CD4-positive, CD25-positive, alpha-beta regulatory T cell (primary cell): ENCODE results near the gene DUSP23. TPM values are rescaled to one million over a fixed set of nuclear protein-coding genes. Genes with fewer than 3 reads are reported as not detected.
A peak's percentile ranks its signal among the peaks of the same experiment; 100 is the strongest.

Experiments used
- ATAC-seq, 2 donors: fragments of 150-1000 bp; cut with Tn5 transposase; one replicate each; pipeline ENCODE4 v1.10.0; 2021; ENCODE audit warnings: low read depth in 2 of 2, moderate number of reproducible peaks in 2 of 2, moderate library complexity in 1 of 2
- DNase-seq, 3 donors: peaks; one replicate each; pipeline versions ENCODE4 v3.0.0 to v3.0.0-alpha.2; 2012 to 2022; ENCODE audit warnings: mixed read lengths in 1 of 3
- H3K27ac ChIP-seq: one replicate; pipeline ENCODE4 v1.7.0; 2013; ENCODE audit warnings: mild to moderate bottlenecking, low read length; ENCODE audit not compliant: insufficient read depth, poor library complexity, severe bottlenecking
- H3K27me3 ChIP-seq: one replicate; pipeline ENCODE4 v1.7.0; 2013; ENCODE audit warnings: low read length; ENCODE audit not compliant: control insufficient read depth, insufficient read depth
- H3K36me3 ChIP-seq: one replicate; pipeline ENCODE4 v1.7.0; 2013; ENCODE audit warnings: mild to moderate bottlenecking, low read length, moderate library complexity; ENCODE audit not compliant: control insufficient read depth, insufficient read depth
- H3K4me1 ChIP-seq: 2 replicates; pipeline ENCODE4 v1.7.0; 2013; ENCODE audit warnings: mild to moderate bottlenecking, low read length; ENCODE audit not compliant: insufficient read depth, control insufficient read depth, poor library complexity, severe bottlenecking
- H3K4me3 ChIP-seq: one replicate; pipeline ENCODE4 v1.7.0; 2013; ENCODE audit warnings: low read depth, mild to moderate bottlenecking, low read length, moderate library complexity
- H3K9me3 ChIP-seq, 2 experiments: 1 replicate in 1 of 2; 2 replicates in 1 of 2; pipeline ENCODE4 v1.7.0; 2013; ENCODE audit warnings: low read length in 2 of 2, mild to moderate bottlenecking in 1 of 2, moderate library complexity in 1 of 2; ENCODE audit not compliant: control insufficient read depth in 2 of 2
- H3K27ac Mint-ChIP-seq, 3 donors: one replicate each; pipeline ENCODE4 v1.8.0; 2020 to 2022; ENCODE audit warnings: mild to moderate bottlenecking in 3 of 3, mixed read lengths in 3 of 3, moderate library complexity in 2 of 3
- H3K27me3 Mint-ChIP-seq: one replicate; pipeline ENCODE4 v1.8.0; 2022; ENCODE audit warnings: mild to moderate bottlenecking, mixed read lengths
- H3K36me3 Mint-ChIP-seq: one replicate; pipeline ENCODE4 v1.8.0; 2020; ENCODE audit warnings: mixed read lengths
- H3K4me1 Mint-ChIP-seq, 4 donors: one replicate each; pipeline ENCODE4 v1.8.0; 2020 to 2022; ENCODE audit warnings: mixed read lengths in 4 of 4, mild to moderate bottlenecking in 1 of 4
- H3K4me3 Mint-ChIP-seq, 4 donors: one replicate each; pipeline ENCODE4 v1.8.0; 2020 to 2022; ENCODE audit warnings: mild to moderate bottlenecking in 4 of 4, mixed read lengths in 4 of 4, moderate library complexity in 3 of 4
- H3K9me3 Mint-ChIP-seq, 7 donors: one replicate each; pipeline ENCODE4 v1.8.0; 2020 to 2022; ENCODE audit warnings: mixed read lengths in 7 of 7, mild to moderate bottlenecking in 3 of 7, moderate library complexity in 2 of 7
- polyA plus RNA-seq, 4 donors: library from polyadenylated mRNA; unstranded; fragments of 300-500 nt; fragmentation: Illumina TruSeq; gene quantifications; one replicate each; pipeline ENCODE4 v1.2.3, GENCODE V29; 2021
- total RNA-seq: library from RNA; stranded (reverse); gene quantifications from one replicate; pipeline ENCODE4 v1.2.3, GENCODE V29; 2022

The DUSP23 gene
- total and polyA plus RNA-seq, 5 donors from 2014 or later, result 11.1 to 52.0 (median 46.3) TPM

GRCh38 chr1:159800177-159800930 is 19.6 kb downstream of the DUSP23 start:
- H3K4me3 ChIP-seq, result no peak overlapping the region
- DNase-seq, result peak in 1 of 3 donors; percentile 14
- Mint-ChIP-seq H3K4me1 (peaks cover 0 to 7% (median 3%) of the 10 kb centered on the region in 4 donors), H3K4me3 (peak overlapping the region in 1 of 4 donors; percentile 12), H3K36me3 (no peaks in the 10 kb centered on the region), H3K27me3 (peaks cover 44% of the 10 kb centered on the region), H3K9me3 (no peaks in the 10 kb centered on the region), H3K27ac (no peak overlapping the region)
- H3K9me3 ChIP-seq, result no peaks in the 10 kb centered on the region
- no peak for ATAC-seq
- H3K36me3 ChIP-seq, result no peaks in the 10 kb centered on the region
- H3K27me3 ChIP-seq, result peaks cover 38% of the 10 kb centered on the region
- no peaks in the 10 kb centered on the region for H3K4me1 ChIP-seq
- no peak overlapping the region for H3K27ac ChIP-seq

GRCh38 chr1:159802111-159802510 is 21.3 kb downstream of the DUSP23 start, which contains the start of gene FCRL6:
Gene FCRL6, plus strand, starts transcription at chr1:159802360. Its CDS starts 65 bp downstream, at chr1:159802425.
- H3K27ac Mint-ChIP-seq, result no peak within 1 kb of the TSS
- Histone ChIP-seq H3K27ac (no peak within 1 kb of the TSS), H3K27me3 (peaks cover 29% of the 10 kb centered on the region), H3K36me3 (no peaks in the 10 kb centered on the region), H3K4me3 (no peak within 1 kb of the TSS), H3K4me1 (no peaks in the 10 kb centered on the region), H3K9me3 (no peaks in the 10 kb centered on the region)
- H3K4me3 Mint-ChIP-seq, result no peak within 1 kb of the TSS
- peaks cover 0 to 5% (median 0%) of the 10 kb centered on the region in 7 donors for H3K9me3 Mint-ChIP-seq
- peaks cover 41% of the 10 kb centered on the region for H3K27me3 Mint-ChIP-seq
- no peaks in the 10 kb centered on the region for H3K36me3 Mint-ChIP-seq
- no peak for ATAC-seq
- DNase-seq, result no peak
- H3K4me1 Mint-ChIP-seq, result peaks cover 0 to 7% (median 5%) of the 10 kb centered on the region in 4 donors

- Mint-ChIP-seq H3K9me3 (peaks cover 0 to 5% (median 0%) of the 10 kb centered on the region in 7 donors), H3K4me3 (peak overlapping the region in 1 of 4 donors; percentile 12), H3K4me1 (peaks cover 0 to 7% (median 5%) of the 10 kb centered on the region in 4 donors), H3K36me3 (no peaks in the 10 kb centered on the region), H3K27ac (no peak overlapping the region), H3K27me3 (peaks cover 46% of the 10 kb centered on the region)
- H3K9me3 ChIP-seq, result no peaks in the 10 kb centered on the region
- no peak overlapping the region for H3K27ac ChIP-seq
- H3K27me3 ChIP-seq, result peaks cover 24% of the 10 kb centered on the region
- no peaks in the 10 kb centered on the region for H3K4me1 ChIP-seq
- no peak for DNase-seq
- H3K4me3 ChIP-seq, result no peak overlapping the region
- ATAC-seq, result no peak
- no peaks in the 10 kb centered on the region for H3K36me3 ChIP-seq
These were observed 23.4 kb downstream of the DUSP23 start for GRCh38 chr1:159803956-159804689.

GRCh38 chr1:159804924-159805323 is 24.2 kb downstream of the DUSP23 start:
- Histone ChIP-seq H3K9me3 (no peaks in the 10 kb centered on the region), H3K27me3 (peaks cover 19% of the 10 kb centered on the region), H3K36me3 (no peaks in the 10 kb centered on the region), H3K4me3 (no peak overlapping the region), H3K4me1 (no peaks in the 10 kb centered on the region), H3K27ac (no peak overlapping the region)
- DNase-seq, result no peak
- H3K36me3 Mint-ChIP-seq, result no peaks in the 10 kb centered on the region
- peaks cover 0 to 7% (median 4%) of the 10 kb centered on the region in 4 donors for H3K4me1 Mint-ChIP-seq
- peaks cover 0 to 5% (median 0%) of the 10 kb centered on the region in 7 donors for H3K9me3 Mint-ChIP-seq
- peaks cover 44% of the 10 kb centered on the region for H3K27me3 Mint-ChIP-seq
- no peak overlapping the region for H3K27ac Mint-ChIP-seq
- H3K4me3 Mint-ChIP-seq, result no peak overlapping the region
- no peak for ATAC-seq

GRCh38 chr1:159815926-159816325 is 35.2 kb downstream of the DUSP23 start:
- no peak for ATAC-seq
- no peak overlapping the region for H3K4me3 ChIP-seq
- peaks cover 28% of the 10 kb centered on the region for H3K27me3 Mint-ChIP-seq
- H3K9me3 ChIP-seq, result no peaks in the 10 kb centered on the region
- H3K27me3 ChIP-seq, result peaks cover 3% of the 10 kb centered on the region
- no peak overlapping the region for H3K27ac Mint-ChIP-seq
- H3K4me1 ChIP-seq, result no peaks in the 10 kb centered on the region
- H3K36me3 ChIP-seq, result no peaks in the 10 kb centered on the region
- DNase-seq, result no peak
- no peaks in the 10 kb centered on the region for H3K9me3 Mint-ChIP-seq
- H3K4me1 Mint-ChIP-seq, result no peaks in the 10 kb centered on the region
- H3K27ac ChIP-seq, result no peak overlapping the region
- no peaks in the 10 kb centered on the region for H3K36me3 Mint-ChIP-seq
- no peak overlapping the region for H3K4me3 Mint-ChIP-seq

GRCh38 chr1:159817276-159818041 is 36.7 kb downstream of the DUSP23 start:
- no peak overlapping the region for H3K27ac Mint-ChIP-seq
- H3K9me3 ChIP-seq, result no peaks in the 10 kb centered on the region
- H3K36me3 ChIP-seq, result no peaks in the 10 kb centered on the region
- H3K27me3 ChIP-seq, result peaks cover 3% of the 10 kb centered on the region
- no peak overlapping the region for H3K4me3 Mint-ChIP-seq
- H3K9me3 Mint-ChIP-seq, result no peaks in the 10 kb centered on the region
- ATAC-seq (no peak), DNase-seq (no peak)
- no peaks in the 10 kb centered on the region for H3K36me3 Mint-ChIP-seq
- no peaks in the 10 kb centered on the region for H3K4me1 ChIP-seq
- no peak overlapping the region for H3K4me3 ChIP-seq
- no peak overlapping the region for H3K27ac ChIP-seq
- H3K4me1 Mint-ChIP-seq, result no peaks in the 10 kb centered on the region
- peaks cover 21% of the 10 kb centered on the region for H3K27me3 Mint-ChIP-seq

GRCh38 chr1:159821171-159821867 is 40.6 kb downstream of the DUSP23 start:
- H3K4me1 ChIP-seq, result peaks cover 6% of the 10 kb centered on the region
- peaks cover 13% of the 10 kb centered on the region for H3K27me3 Mint-ChIP-seq
- no peak for DNase-seq

More at GRCh38 chr1:159821171-159821867, 40.6 kb downstream of the DUSP23 start:
- H3K27me3 ChIP-seq, result no peaks in the 10 kb centered on the region
- H3K27ac ChIP-seq, result no peak overlapping the region
- no peak overlapping the region for H3K27ac Mint-ChIP-seq
- H3K4me3 ChIP-seq, result no peak overlapping the region
- no peaks in the 10 kb centered on the region for H3K9me3 Mint-ChIP-seq
- no peak for ATAC-seq
- peaks cover 0 to 11% (median 6%) of the 10 kb centered on the region in 4 donors for H3K4me1 Mint-ChIP-seq
- H3K36me3 Mint-ChIP-seq, result no peaks in the 10 kb centered on the region
- no peak overlapping the region for H3K4me3 Mint-ChIP-seq
- no peaks in the 10 kb centered on the region for H3K9me3 ChIP-seq
- no peaks in the 10 kb centered on the region for H3K36me3 ChIP-seq
